SK-N-SH treated with all-trans-retinoic acid at 6 μM for 48 hours (cell line): ENCODE results near the gene TOX2.
A peak's percentile ranks its signal among the peaks of the same experiment; 100 is the strongest.

Source experiments
- ATAC-seq: fragments of 200-7000 bp; cut with Tn5 transposase; 3 replicates; pipeline ENCODE4 v1.9.1; 2020; ENCODE audit warnings: mild to moderate bottlenecking, moderate library complexity
- ARNTL ChIP-seq: fragments of 450-650 bp; formaldehyde crosslinking; IDR thresholded peaks from 2 replicates; pipeline ENCODE4 v1.5.0; 2020; ENCODE audit warnings: low read depth, mild to moderate bottlenecking, moderate library complexity, borderline replicate concordance
- CREB5 ChIP-seq: fragments of 250-450 bp; sonication (Bioruptor Pico); IDR thresholded peaks from 2 replicates; pipeline ENCODE4 v1.5.1; 2020; ENCODE audit warnings: low read depth, mild to moderate bottlenecking, moderate library complexity
- CSDC2 ChIP-seq: fragments of 250-450 bp; sonication (Bioruptor Pico); IDR thresholded peaks from 2 replicates; pipeline ENCODE4 v1.5.0; 2020; ENCODE audit warnings: mild to moderate bottlenecking, moderate library complexity
- CSRNP3 ChIP-seq: fragments of 250-450 bp; sonication (Bioruptor Pico); IDR thresholded peaks from 2 replicates; pipeline ENCODE4 v1.5.1; 2021; ENCODE audit warnings: mild to moderate bottlenecking, moderate library complexity
- ISL1 ChIP-seq: fragments of 250-450 bp; sonication (Bioruptor Pico); IDR thresholded peaks from 2 replicates; pipeline ENCODE4 v2.1.2; 2022; ENCODE audit warnings: mild to moderate bottlenecking, moderate library complexity
- OSR1 ChIP-seq: fragments of 250-450 bp; sonication (Bioruptor Pico); IDR thresholded peaks from 2 replicates; pipeline ENCODE4 v1.8.0; 2022; ENCODE audit warnings: moderate library complexity, mild to moderate bottlenecking, inconsistent platforms
- PATZ1 ChIP-seq: fragments of 250-450 bp; sonication (Bioruptor Pico); IDR thresholded peaks from 2 replicates; pipeline ENCODE4 v1.8.0; 2020; ENCODE audit warnings: mild to moderate bottlenecking, moderate library complexity, borderline replicate concordance
- POU6F1 ChIP-seq: fragments of 250-450 bp; sonication (Bioruptor Pico); IDR thresholded peaks from 2 replicates; pipeline ENCODE4 v1.8.0; 2021; ENCODE audit warnings: low read depth, mild to moderate bottlenecking, moderate library complexity, borderline replicate concordance
- PPARA ChIP-seq: fragments of 250-450 bp; sonication (Bioruptor Pico); IDR thresholded peaks from 2 replicates; pipeline ENCODE4 v1.5.0; 2020; ENCODE audit warnings: mild to moderate bottlenecking, borderline replicate concordance
- TCF4 ChIP-seq: fragments of 250-450 bp; sonication (Bioruptor Pico); IDR thresholded peaks from 2 replicates; pipeline ENCODE4 v1.8.0; 2021; ENCODE audit warnings: mild to moderate bottlenecking, moderate library complexity, borderline replicate concordance
- TOX ChIP-seq: fragments of 250-450 bp; sonication (Bioruptor Pico); IDR thresholded peaks from 2 replicates; pipeline ENCODE4 v1.8.0; 2021; ENCODE audit warnings: mild to moderate bottlenecking, moderate library complexity, borderline replicate concordance
- TSHZ2 ChIP-seq: fragments of 250-450 bp; sonication (Bioruptor Pico); IDR thresholded peaks from 2 replicates; pipeline ENCODE4 v1.5.0; 2020; ENCODE audit warnings: mild to moderate bottlenecking, moderate library complexity
- ZC3H10 ChIP-seq: fragments of 250-450 bp; sonication (Bioruptor Pico); IDR thresholded peaks from 2 replicates; pipeline ENCODE4 v1.5.1; 2021; ENCODE audit warnings: mild to moderate bottlenecking, moderate library complexity
- ZFP3 ChIP-seq: fragments of 250-450 bp; sonication (Bioruptor Pico); IDR thresholded peaks from 2 replicates; pipeline ENCODE4 v1.5.0; 2020; ENCODE audit warnings: mild to moderate bottlenecking, moderate library complexity
- ZFP30 ChIP-seq: fragments of 450-650 bp; formaldehyde crosslinking; IDR thresholded peaks from 2 replicates; pipeline ENCODE4 v1.5.0; 2022; ENCODE audit warnings: mild to moderate bottlenecking, moderate library complexity
- ZNF565 ChIP-seq: fragments of 450-650 bp; formaldehyde crosslinking; conservative IDR thresholded peaks from 2 replicates; pipeline ENCODE4 v1.5.0; 2020; ENCODE audit warnings: low read depth, mild to moderate bottlenecking, moderate library complexity
- ZNF70 ChIP-seq: fragments of 450-650 bp; formaldehyde crosslinking; IDR thresholded peaks from 2 replicates; pipeline ENCODE4 v1.5.0; 2020; ENCODE audit warnings: mild to moderate bottlenecking, moderate library complexity
- ZNF8 ChIP-seq: fragments of 450-650 bp; formaldehyde crosslinking; IDR thresholded peaks from 2 replicates; pipeline ENCODE4 v1.5.0; 2020; ENCODE audit warnings: mild to moderate bottlenecking, moderate library complexity

TOX2 gene

GRCh38 chr20:43987531-43987930 lies 72.9 kb downstream of the TOX2 start:
- TF ChIP-seq OSR1 (CRISPR knock-in tag) (no peak), ISL1 (CRISPR knock-in tag) (no peak), ZNF70 (CRISPR knock-in tag) (no peak), CSRNP3 (CRISPR knock-in tag) (no peak), ARNTL (no peak), TOX (CRISPR knock-in tag) (no peak), PATZ1 (CRISPR knock-in tag) (no peak), CREB5 (CRISPR knock-in tag) (no peak), TCF4 (CRISPR knock-in tag) (no peak), ZNF565 (CRISPR knock-in tag) (no peak), PPARA (CRISPR knock-in tag) (no peak)
- ATAC-seq = no peak

- TF ChIP-seq CREB5 (CRISPR knock-in tag) (no peak), ZFP30 (CRISPR knock-in tag) (no peak), ZFP3 (CRISPR knock-in tag) (no peak), TOX (CRISPR knock-in tag) (no peak), ZNF565 (CRISPR knock-in tag) (no peak), CSRNP3 (CRISPR knock-in tag) (no peak)
- ATAC-seq = no peak; the same call in 2 of the 3 replicates
Observed at GRCh38 chr20:43988451-43988850, 73.8 kb downstream of the TOX2 start.

GRCh38 chr20:43988867-43989266 lies 74.2 kb downstream of the TOX2 start:
- TF ChIP-seq CSRNP3 (CRISPR knock-in tag) (no peak), POU6F1 (CRISPR knock-in tag) (no peak), OSR1 (CRISPR knock-in tag) (no peak), ZFP3 (CRISPR knock-in tag) (no peak), ZFP30 (CRISPR knock-in tag) (no peak), ZC3H10 (no peak), ZNF70 (CRISPR knock-in tag) (no peak), TSHZ2 (CRISPR knock-in tag) (no peak), CSDC2 (CRISPR knock-in tag) (no peak), ZNF8 (CRISPR knock-in tag) (no peak), TCF4 (CRISPR knock-in tag) (no peak), ISL1 (CRISPR knock-in tag) (no peak)

More at GRCh38 chr20:43988867-43989266, 74.2 kb downstream of the TOX2 start:
- peak; percentile 62; the same call in 2 of the 3 replicates for ATAC-seq
